Epithelial cell of esophagus (primary cell): ENCODE data around the gene TNFAIP1.

Source experiments
- DNase-seq: peaks from one replicate; pipeline ENCODE4 v3.0.0; 2010; ENCODE audit warnings: low read depth
- H3K4me3 ChIP-seq: 2 replicates; pipeline ENCODE4 v1.5.1; 2011; ENCODE audit warnings: mild to moderate bottlenecking, low read length, control low read depth
- CTCF ChIP-seq: IDR thresholded peaks from 2 replicates; pipeline ENCODE4 v1.5.1; 2011; ENCODE audit warnings: low read depth, mild to moderate bottlenecking, low read length, control low read depth, inconsistent platforms; ENCODE audit not compliant: insufficient read depth; ENCODE audit errors: missing control alignments

TNFAIP1 gene

GRCh38 chr17:28346746-28347246 is 11.2 kb downstream of the TNFAIP1 start:
- no peak for DNase-seq
- no peak overlapping the region for H3K4me3 ChIP-seq
- peak; percentile 29 for TF ChIP-seq CTCF

GRCh38 chr17:28347261-28347891 is 11.8 kb downstream of the TNFAIP1 start:
- TF ChIP-seq CTCF: no peak
- DNase-seq: peak; percentile 94
- H3K4me3 ChIP-seq: no peak overlapping the region

GRCh38 chr17:28348979-28349378 is 13.4 kb downstream of the TNFAIP1 start:
- DNase-seq: no peak
- no peak for TF ChIP-seq CTCF
- H3K4me3 ChIP-seq: no peak overlapping the region

DNA sequence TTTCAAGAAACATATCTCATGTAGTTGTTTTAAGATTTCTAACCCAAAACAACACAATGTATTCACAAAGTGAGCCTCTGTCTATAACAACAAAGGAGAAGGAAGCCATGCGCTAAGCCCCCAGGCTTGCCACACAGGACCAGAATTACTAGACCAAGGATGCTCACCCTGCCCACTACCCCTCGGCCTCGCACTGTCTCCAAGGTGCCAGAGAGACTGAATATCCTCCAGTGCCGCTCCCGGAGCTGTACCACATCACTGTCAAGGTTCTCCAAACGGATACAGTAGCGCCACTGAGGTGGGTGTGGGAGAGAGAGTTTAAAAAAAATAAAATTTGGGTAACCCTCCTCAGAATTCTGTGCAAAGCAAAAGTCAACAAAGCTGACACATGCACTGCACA is 14.7 kb downstream of the TNFAIP1 start:
- H3K4me3 ChIP-seq: no peak overlapping the region
- TF ChIP-seq CTCF: no peak

DNA sequence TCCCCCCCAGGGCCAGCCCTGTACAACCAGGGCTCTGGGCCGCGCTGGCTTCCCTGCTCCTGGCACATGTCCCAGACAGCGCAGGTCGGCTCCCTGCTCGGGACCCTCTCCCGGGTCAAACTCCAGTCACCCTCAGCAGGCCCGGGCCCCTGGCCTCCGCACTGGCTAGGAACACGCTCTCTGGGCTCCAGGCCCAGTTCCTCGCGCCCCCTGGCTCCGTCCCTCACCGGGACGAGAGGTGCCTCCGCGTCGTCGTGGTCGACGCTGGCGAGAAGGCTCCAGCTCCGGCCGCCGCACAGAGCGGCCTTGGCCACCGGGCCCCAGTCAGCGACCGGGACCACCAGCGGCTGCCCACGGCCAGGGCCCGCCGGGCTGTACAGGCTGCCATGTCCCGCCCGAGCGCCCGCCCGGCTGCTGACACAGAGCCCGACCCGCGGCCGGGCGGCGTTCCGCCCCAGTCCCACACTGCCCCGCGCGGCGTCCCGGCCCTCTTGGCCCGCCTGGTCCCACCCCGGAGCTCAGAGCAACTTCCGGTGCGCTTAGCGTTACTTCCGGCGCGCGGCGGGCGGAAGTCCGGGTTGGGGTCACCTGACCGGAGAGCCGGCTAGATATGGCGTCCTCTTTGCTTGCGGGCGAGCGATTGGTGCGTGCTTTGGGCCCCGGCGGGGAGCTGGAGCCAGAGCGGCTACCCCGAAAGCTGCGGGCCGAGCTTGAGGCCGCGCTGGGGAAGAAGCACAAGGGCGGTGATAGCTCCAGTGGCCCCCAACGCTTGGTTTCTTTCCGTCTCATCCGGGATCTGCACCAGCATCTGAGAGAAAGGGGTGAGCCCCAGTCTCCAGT is 21.7 kb downstream of the TNFAIP1 start, which contains the start of gene POLDIP2:
Gene POLDIP2 (minus strand): TSS at position 467 of the 840 bp plus-strand sequence. CDS start 79 bp downstream, at position 388.
- no peak for TF ChIP-seq CTCF
- H3K4me3 ChIP-seq: peak within 1 kb of the TSS; percentile 69
- DNase-seq: peak; percentile 97

More for the DNA sequence above, 14.7 kb downstream of the TNFAIP1 start:
- no peak for DNase-seq

DNA sequence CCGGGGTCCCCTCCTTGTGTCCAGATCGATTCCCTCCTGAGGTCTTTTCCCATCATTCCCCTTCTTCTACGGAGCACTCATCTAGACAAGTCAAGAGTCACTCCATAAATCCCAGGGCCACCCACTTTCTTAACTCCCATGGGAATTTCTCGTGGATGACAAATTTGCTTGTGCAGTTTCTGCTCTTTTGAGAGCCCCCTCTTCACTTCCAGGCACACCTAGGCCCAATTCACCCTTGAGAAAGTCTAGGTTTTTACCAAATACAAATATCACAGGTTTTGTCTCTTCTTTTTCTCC is 22.3 kb downstream of the TNFAIP1 start:
- TF ChIP-seq CTCF: no peak
- DNase-seq: no peak
- H3K4me3 ChIP-seq: peak overlapping the region; percentile 69
